HG03095 (cell line): ENCODE data around the gene STRAP.

Experiments used
- ATAC-seq: cut with Tn5 transposase; IDR thresholded peaks from one replicate; pipeline ENCODE4 v1.9.1; 2021; ENCODE audit warnings: moderate library complexity; ENCODE audit not compliant: unreplicated experiment

Gene STRAP

GRCh38 chr12:15882118-15882971, at the start of gene STRAP:
Gene STRAP, plus strand, starts transcription at chr12:15882387. Its CDS starts 321 bp downstream, at chr12:15882708.
- ATAC-seq = peak; percentile 98

- no peak for ATAC-seq
Measured at GRCh38 chr12:15834575-15834974, 47.6 kb upstream of the STRAP start.

- no peak for ATAC-seq
Measured at GRCh38 chr12:15837141-15837790, 44.9 kb upstream of the STRAP start.

- ATAC-seq = no peak
Measured at GRCh38 chr12:15839041-15839440, 43.1 kb upstream of the STRAP start.

DNA sequence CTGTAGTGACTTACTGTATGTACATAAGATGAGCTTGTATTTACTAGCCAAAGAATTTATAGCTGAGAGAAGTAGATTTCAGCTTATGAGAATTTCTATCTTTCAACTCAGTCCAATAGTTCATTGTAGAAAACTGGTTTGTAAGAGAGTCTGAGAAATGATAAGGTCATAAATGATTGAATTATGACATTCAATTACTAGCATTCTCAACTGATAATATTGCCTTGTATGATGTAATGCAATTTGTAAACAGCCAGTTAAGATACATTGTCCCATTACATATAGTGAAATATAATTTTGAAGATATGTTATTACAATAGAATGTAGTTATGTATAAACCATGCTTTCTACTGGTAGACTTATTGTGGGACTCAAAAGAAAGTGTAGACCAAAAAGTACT, 42.5 kb upstream of the STRAP start:
- ATAC-seq = no peak

- ATAC-seq = no peak
Measured at GRCh38 chr12:15842108-15842507, 40.1 kb upstream of the STRAP start.

DNA sequence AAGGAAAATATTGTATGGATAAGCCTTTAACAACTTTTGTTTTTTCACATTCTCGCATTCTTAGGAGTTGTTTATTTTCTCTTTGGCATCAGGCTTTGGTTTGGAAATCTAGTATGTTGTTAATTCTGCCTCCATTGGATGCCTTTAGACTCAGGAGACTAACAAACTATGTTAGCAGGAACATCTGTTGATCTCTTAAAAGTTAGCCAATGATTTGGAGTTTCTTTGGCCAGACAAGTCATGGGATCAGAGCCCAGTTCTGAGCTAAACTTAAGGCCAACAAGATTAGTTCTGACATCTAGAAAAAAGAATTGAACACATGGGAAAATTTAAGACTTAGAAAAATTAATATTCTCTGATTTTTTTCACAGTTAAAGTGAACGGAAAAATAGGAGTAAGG, 35.3 kb upstream of the STRAP start:
- ATAC-seq = no peak

- no peak for ATAC-seq
Measured at GRCh38 chr12:15848606-15849005, 33.6 kb upstream of the STRAP start.

DNA sequence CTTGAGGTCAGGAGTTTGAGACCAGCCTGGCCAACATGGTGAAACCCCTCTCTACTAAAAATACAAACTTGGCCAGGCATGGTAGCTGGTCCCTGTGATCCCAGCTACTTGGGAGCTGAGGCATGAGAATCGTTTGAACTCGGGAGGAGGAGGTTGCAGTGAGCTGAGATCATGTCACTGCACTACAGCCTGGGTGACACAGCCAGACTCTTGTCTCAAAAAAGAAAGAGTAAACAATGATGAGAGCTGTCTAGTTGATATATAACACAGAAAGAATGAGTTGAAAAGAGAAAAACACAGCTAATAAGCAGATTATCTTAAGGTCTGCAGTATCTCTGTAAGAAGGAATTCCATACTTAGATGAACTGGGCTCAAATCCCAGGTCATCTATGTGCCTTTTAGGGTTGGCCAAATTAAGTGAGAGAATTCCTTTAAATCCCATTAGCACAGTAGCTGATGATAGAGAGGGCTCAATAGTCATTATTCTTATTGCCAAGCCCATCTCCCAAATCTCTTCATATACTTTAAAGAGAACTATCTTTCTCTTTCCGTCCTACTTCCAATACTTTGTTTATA, 31.1 kb upstream of the STRAP start:
- no peak for ATAC-seq

DNA sequence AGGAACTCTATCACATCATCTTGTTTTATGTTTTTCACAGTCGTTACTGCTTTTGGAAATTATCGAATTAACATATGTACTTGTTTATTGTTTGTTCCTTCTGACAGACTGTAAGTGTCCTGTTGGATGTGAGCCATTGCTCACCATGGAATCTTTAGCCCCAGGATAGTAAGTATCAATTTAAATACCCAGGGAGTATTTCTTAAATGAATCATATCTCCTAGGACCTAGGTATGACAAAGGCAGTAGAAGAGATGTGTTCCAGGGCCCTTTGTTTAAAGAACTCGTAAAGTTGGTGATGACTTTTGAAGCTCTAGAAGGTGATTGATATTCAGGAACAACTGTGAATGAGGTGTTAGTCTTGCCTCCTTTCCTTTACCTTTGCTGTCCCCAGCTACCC, 30.3 kb upstream of the STRAP start:
- ATAC-seq = no peak

GRCh38 chr12:15852383-15852782, 29.8 kb upstream of the STRAP start:
- no peak for ATAC-seq

DNA sequence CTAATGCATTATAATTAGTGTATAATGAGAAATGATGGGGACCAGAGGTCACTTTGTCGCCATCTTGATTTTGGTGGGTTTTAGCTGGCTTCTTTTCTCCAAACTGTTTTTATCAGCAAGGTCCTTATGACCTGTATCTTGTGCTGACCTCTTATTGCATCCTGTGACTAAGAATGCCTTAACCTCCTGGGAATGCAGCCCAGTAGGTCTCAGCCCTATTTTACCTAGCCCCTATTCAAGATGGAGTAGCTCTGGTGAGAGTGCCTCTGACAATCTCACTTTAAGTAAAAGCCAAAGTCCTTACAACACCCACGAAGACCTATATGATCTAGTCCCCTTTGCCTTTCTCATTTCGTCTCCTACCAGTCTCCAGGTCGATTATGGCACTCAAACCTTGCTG, 28.3 kb upstream of the STRAP start:
- ATAC-seq = no peak

DNA sequence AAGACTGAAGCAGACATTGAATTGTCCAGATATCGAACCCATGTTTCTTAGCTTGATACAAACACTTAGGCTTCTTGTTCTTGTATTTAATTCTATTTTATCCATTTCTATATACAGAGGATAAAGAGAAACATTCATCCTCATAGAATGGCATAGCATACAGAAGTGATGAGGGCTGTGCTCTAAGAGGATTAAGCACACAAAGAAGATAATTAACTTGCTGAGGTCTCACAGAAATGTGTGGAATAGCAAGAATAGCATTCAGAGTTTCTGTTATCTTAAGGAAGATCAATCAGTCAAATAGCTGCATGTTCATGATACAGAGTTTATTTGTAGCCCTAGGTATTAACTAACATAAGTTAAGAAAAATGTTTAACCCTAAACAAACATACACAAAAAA, 27.3 kb upstream of the STRAP start:
- no peak for ATAC-seq

DNA sequence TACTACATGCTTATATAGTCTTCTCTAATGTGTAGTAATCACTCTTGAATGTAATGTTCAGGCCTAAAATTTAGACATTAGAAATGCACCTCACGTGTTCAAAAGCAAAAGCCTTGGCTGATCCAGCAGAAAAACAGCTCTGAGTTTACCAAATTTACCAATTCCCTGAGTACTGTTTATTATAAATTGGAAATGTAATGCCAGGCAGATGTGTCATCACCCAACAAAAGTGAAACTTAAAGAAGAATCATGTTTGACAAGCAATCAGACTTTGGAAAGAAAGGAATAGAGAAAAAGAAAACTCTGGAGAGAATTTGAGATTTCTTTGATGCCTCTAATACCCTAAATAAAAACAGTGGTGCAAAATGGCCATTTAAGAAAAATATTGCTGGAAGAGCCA, 26.5 kb upstream of the STRAP start:
- ATAC-seq = no peak

- no peak for ATAC-seq
Measured at GRCh38 chr12:15856097-15856982, 25.8 kb upstream of the STRAP start.

- no peak for ATAC-seq
Measured at GRCh38 chr12:15858353-15858752, 23.8 kb upstream of the STRAP start.

DNA sequence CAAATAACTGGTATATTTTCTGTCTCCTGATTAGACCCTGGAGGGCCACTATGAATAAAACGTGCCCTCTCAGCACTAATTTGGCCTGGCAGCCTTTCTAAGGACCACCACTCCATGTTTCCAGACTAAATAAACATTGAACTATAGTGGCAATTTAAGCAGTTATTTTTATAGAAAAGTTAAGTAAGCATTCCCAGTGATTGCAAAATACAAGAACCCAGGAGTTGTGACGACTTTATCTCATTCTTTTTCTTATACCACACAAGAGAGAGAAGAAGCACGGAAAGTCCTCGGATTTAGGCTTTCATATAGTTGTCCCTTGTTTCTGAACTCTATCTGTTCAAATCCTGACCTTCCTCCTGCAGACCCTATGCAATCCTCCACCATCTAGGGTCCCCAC, 23.1 kb upstream of the STRAP start:
- ATAC-seq = no peak

- ATAC-seq = no peak
Measured at GRCh38 chr12:15861404-15861803, 20.8 kb upstream of the STRAP start.

- ATAC-seq = no peak
Measured at GRCh38 chr12:15862840-15863239, 19.3 kb upstream of the STRAP start.

DNA sequence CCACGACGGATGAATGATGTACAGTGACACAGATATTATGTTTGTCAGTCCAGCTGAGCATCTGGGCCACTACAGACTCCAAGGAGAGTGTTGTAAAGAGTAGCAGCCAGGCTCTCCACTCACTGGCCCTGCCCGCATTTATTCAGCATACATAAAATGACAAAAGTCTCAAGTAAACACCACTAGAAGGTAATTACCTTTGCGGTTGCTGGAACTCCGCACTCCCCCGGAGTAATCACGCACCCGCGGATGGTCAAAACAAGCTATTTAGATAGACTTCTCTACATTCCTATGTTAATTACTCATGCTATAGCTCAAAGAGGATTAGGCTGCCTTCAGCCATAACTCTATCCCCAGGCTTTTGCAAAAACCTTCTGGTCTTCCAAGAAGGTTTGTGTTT, 18.8 kb upstream of the STRAP start:
- ATAC-seq = no peak

DNA sequence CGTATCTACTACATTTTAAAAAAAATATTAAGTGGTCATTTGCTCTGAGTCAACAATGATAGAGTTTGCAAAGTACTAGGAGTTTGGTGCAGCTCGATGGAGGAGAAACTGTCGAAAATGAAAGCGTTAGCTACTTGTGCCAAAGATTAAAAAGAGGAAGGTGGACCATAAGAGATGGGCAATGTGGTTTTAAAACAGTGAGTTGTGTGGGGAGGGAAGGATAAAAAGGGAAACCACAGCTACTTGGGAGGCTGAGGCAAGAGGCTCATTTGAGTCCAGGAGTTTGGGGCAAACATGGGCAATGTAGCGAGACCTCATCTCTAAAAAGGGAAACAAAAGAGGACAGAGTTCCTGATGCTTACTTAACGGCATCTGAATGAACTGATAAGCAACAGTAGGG, 18.2 kb upstream of the STRAP start:
- ATAC-seq = peak; percentile 87
